K562 (cell line): ENCODE data around the gene TSTD1. TPM values are rescaled to one million over a fixed set of nuclear protein-coding genes. Genes with fewer than 3 reads are reported as not detected.

ENCODE experiments used
- ATF1 ChIP-seq, 2 experiments: fragments of 450-650 bp in 1 of 2; IDR thresholded peaks; 2 replicates each; pipeline ENCODE4 v1.6.1; 2016; ENCODE audit warnings: missing compliant biosample characterization in 1 of 2, missing genetic modification characterization in 1 of 2
- GATAD2A ChIP-seq: fragments of 450-650 bp; IDR thresholded peaks from 2 replicates; pipeline ENCODE4 v1.6.1; 2017
- JUND ChIP-seq, 2 experiments: IDR thresholded peaks; 2 replicates in 1 of 2; 3 replicates in 1 of 2; pipeline ENCODE4 v1.6.1; 2011; ENCODE audit warnings: borderline replicate concordance in 2 of 2, low read depth in 2 of 2, low read length in 2 of 2, improper control_type of control experiment in 1 of 2, missing biosample characterization in 1 of 2, missing genetic modification characterization in 1 of 2, missing genetic modification reagents in 1 of 2
- MTA3 ChIP-seq: fragments of 450-650 bp; formaldehyde crosslinking; IDR thresholded peaks from 2 replicates; pipeline ENCODE4 v1.6.1; 2017; ENCODE audit warnings: mild to moderate bottlenecking, borderline replicate concordance
- MYNN ChIP-seq, 2 experiments: sonication (generic); formaldehyde crosslinking in 1 of 2; IDR thresholded peaks; 2 replicates each; pipeline versions ENCODE4 v1.5.0 to v1.6.1; 2016 to 2020; ENCODE audit warnings: antibody characterized with exemption in 1 of 2, missing genetic modification reagents in 1 of 2
- PBX2 ChIP-seq, 2 experiments: IDR thresholded peaks in 1 of 2; conservative IDR thresholded peaks in 1 of 2; 2 replicates each; pipeline ENCODE4 v1.6.1; 2016; ENCODE audit warnings: low read depth in 2 of 2, mild to moderate bottlenecking in 1 of 2, missing compliant biosample characterization in 1 of 2, missing genetic modification characterization in 1 of 2, moderate library complexity in 1 of 2
- SLC30A9 ChIP-seq: fragments of 250-450 bp; sonication (Bioruptor Pico); IDR thresholded peaks from 2 replicates; pipeline ENCODE4 v1.8.0; 2022; ENCODE audit warnings: mild to moderate bottlenecking, moderate library complexity
- TARDBP ChIP-seq: fragments of 450-650 bp; IDR thresholded peaks from 2 replicates; pipeline ENCODE4 v1.6.1; 2016
- TEAD1 ChIP-seq, 2 experiments: fragments of 450-650 bp in 1 of 2; sonication (generic) in 1 of 2; formaldehyde crosslinking; IDR thresholded peaks; 2 replicates each; pipeline versions ENCODE4 v1.4.0 to v1.8.0; 2020 to 2022; ENCODE audit warnings: mild to moderate bottlenecking in 2 of 2, missing genetic modification reagents in 1 of 2
- ZNF511 ChIP-seq: sonication (generic); formaldehyde crosslinking; IDR thresholded peaks from 2 replicates; pipeline ENCODE4 v1.8.0; 2022; ENCODE audit warnings: mild to moderate bottlenecking, missing genetic modification reagents
- polyA plus RNA-seq, 8 experiments: library from polyadenylated mRNA; depleted of rRNA in 4 of 8; stranded (reverse) in 5 of 8; unstranded in 3 of 8; fragments of >200 nt; fragmentation: Nextera tagmentation in 2 of 8; fragmentation: Illumina TruSeq in 1 of 8; extraction: Ambion mirVana in 2 of 8; extraction: Trizol in 1 of 8; gene quantifications; 2 replicates each; pipeline versions ENCODE4 v1.2.1 to v1.2.3, GENCODE V29; 2011 to 2014; ENCODE audit warnings: inconsistent platforms in 1 of 8, missing spikeins in 1 of 8
- total RNA-seq, 7 experiments: library from RNA; depleted of rRNA in 6 of 7; stranded (reverse); fragments of >200 nt in 6 of 7; fragmentation: Illumina TruSeq in 2 of 7; extraction: Trizol in 2 of 7; gene quantifications; 2 replicates each; pipeline versions ENCODE4 v1.2.1 to v1.2.3, GENCODE V29; 2011 to 2021; ENCODE audit warnings: low replicate concordance in 1 of 7
- TF ChIP-seq, protein P1 (sequence below): sonication (generic); formaldehyde crosslinking; IDR thresholded peaks from 2 replicates; pipeline ENCODE4 v1.8.0; 2022; ENCODE audit warnings: mild to moderate bottlenecking, low read depth, missing genetic modification reagents
- TF ChIP-seq, protein P2 (sequence below): conservative IDR thresholded peaks from 2 replicates; pipeline ENCODE4 v1.6.1; 2011; ENCODE audit warnings: low read depth, mild to moderate bottlenecking, low read length; ENCODE audit not compliant: control insufficient read depth
- TF ChIP-seq, protein P3 (sequence below): fragments of 450-650 bp; IDR thresholded peaks from 2 replicates; pipeline ENCODE4 v1.6.1; 2016; ENCODE audit warnings: mild to moderate bottlenecking

TSTD1 gene
- total and polyA plus RNA-seq, 9 of the 15 experiments (the other 6 are each of a cell fraction or from before 2014, with no cell fraction given), result 0.23 to 0.53 TPM; not detected in 7

- TF ChIP-seq, protein P1, sequence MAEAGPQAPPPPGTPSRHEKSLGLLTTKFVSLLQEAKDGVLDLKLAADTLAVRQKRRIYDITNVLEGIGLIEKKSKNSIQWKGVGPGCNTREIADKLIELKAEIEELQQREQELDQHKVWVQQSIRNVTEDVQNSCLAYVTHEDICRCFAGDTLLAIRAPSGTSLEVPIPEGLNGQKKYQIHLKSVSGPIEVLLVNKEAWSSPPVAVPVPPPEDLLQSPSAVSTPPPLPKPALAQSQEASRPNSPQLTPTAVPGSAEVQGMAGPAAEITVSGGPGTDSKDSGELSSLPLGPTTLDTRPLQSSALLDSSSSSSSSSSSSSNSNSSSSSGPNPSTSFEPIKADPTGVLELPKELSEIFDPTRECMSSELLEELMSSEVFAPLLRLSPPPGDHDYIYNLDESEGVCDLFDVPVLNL (CRISPR knock-in tag), result no peak
- TF ChIP-seq JUND (IDR thresholded peaks at IDR 0.05; ENCODE audit: borderline replicate concordance, low read depth, low read length) (peak; percentile 76), JUND (tag; IDR thresholded peaks at IDR 0.05; ENCODE audit: borderline replicate concordance, low read depth, low read length) (no peak; the same call in 2 of the 3 replicates), TARDBP (0 out of 2 replicates have a peak, but pooled peaks have one; percentile 72), MYNN (IDR thresholded peaks at IDR 0.05) (peak; percentile 89; the same call in 1 of the 2 replicates), MYNN (CRISPR knock-in tag; IDR thresholded peaks at IDR 0.05) (no peak), TEAD1 (CRISPR knock-in tag; IDR thresholded peaks at IDR 0.05) (peak in 1 of 2 experiments; percentile 76; a peak in 1 of 4 replicates), SLC30A9 (no peak), ATF1 (CRISPR knock-in tag; IDR thresholded peaks at IDR 0.05) (no peak), ATF1 (tag; IDR thresholded peaks at IDR 0.05) (peak; percentile 51; the same call in 1 of the 2 replicates), PBX2 (CRISPR knock-in tag; IDR thresholded peaks at IDR 0.05; ENCODE audit: low read depth) (no peak), PBX2 (tag; conservative IDR thresholded peaks at IDR 0.05; ENCODE audit: low read depth) (peak; percentile 34), ZNF511 (CRISPR knock-in tag) (0 out of 2 replicates have a peak, but pooled peaks have one; percentile 77), MTA3 (peak; percentile 80), GATAD2A (peak; percentile 11; the same call in 1 of the 2 replicates)
- TF ChIP-seq, protein P2, sequence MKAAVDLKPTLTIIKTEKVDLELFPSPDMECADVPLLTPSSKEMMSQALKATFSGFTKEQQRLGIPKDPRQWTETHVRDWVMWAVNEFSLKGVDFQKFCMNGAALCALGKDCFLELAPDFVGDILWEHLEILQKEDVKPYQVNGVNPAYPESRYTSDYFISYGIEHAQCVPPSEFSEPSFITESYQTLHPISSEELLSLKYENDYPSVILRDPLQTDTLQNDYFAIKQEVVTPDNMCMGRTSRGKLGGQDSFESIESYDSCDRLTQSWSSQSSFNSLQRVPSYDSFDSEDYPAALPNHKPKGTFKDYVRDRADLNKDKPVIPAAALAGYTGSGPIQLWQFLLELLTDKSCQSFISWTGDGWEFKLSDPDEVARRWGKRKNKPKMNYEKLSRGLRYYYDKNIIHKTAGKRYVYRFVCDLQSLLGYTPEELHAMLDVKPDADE, result peak; percentile 76
- TF ChIP-seq, protein P3, sequence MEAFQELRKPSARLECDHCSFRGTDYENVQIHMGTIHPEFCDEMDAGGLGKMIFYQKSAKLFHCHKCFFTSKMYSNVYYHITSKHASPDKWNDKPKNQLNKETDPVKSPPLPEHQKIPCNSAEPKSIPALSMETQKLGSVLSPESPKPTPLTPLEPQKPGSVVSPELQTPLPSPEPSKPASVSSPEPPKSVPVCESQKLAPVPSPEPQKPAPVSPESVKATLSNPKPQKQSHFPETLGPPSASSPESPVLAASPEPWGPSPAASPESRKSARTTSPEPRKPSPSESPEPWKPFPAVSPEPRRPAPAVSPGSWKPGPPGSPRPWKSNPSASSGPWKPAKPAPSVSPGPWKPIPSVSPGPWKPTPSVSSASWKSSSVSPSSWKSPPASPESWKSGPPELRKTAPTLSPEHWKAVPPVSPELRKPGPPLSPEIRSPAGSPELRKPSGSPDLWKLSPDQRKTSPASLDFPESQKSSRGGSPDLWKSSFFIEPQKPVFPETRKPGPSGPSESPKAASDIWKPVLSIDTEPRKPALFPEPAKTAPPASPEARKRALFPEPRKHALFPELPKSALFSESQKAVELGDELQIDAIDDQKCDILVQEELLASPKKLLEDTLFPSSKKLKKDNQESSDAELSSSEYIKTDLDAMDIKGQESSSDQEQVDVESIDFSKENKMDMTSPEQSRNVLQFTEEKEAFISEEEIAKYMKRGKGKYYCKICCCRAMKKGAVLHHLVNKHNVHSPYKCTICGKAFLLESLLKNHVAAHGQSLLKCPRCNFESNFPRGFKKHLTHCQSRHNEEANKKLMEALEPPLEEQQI, result 0 out of 2 replicates have a peak, but pooled peaks have one; percentile 14
These were observed 18.1 kb downstream of the TSTD1 start, which contains the start of gene F11R (continued) for GRCh38 chr1:161020509-161021164.
